GM18498 (cell line): ENCODE results near the gene SP6.
A peak's percentile ranks its signal among the peaks of the same experiment; 100 is the strongest.

Experiments used
- ATAC-seq: cut with Tn5 transposase; IDR thresholded peaks from one replicate; pipeline ENCODE4 v1.9.1; 2021; ENCODE audit warnings: mild to moderate bottlenecking, moderate library complexity; ENCODE audit not compliant: unreplicated experiment

Gene SP6

GRCh38 chr17:47857551-47858455 is 6.8 kb upstream of the SP6 start:
- no peak for ATAC-seq

GRCh38 chr17:47856830-47857229 is 5.9 kb upstream of the SP6 start:
- ATAC-seq: no peak

DNA sequence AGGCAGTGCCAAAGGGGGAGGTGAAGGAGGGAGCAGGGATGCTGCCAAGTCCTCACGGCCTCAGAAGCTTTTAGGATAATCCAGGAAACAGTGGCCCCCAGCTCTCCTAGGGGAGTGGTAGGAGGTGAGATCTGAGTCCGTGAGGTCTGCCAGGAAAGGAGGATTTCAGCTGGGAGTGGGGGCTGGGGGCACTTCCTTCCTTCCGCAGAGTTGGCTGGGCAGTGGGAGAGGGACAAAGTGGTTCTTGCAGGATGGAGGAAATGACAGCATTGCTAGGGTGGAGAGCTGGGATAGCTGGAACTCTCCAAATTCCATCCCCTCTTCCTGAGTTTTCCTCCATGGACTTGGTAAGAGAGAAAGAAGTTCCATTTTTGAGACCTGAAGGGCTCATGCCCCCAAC is 4.8 kb upstream of the SP6 start:
- no peak for ATAC-seq

GRCh38 chr17:47853616-47854015 is 2.7 kb upstream of the SP6 start:
- ATAC-seq: no peak

DNA sequence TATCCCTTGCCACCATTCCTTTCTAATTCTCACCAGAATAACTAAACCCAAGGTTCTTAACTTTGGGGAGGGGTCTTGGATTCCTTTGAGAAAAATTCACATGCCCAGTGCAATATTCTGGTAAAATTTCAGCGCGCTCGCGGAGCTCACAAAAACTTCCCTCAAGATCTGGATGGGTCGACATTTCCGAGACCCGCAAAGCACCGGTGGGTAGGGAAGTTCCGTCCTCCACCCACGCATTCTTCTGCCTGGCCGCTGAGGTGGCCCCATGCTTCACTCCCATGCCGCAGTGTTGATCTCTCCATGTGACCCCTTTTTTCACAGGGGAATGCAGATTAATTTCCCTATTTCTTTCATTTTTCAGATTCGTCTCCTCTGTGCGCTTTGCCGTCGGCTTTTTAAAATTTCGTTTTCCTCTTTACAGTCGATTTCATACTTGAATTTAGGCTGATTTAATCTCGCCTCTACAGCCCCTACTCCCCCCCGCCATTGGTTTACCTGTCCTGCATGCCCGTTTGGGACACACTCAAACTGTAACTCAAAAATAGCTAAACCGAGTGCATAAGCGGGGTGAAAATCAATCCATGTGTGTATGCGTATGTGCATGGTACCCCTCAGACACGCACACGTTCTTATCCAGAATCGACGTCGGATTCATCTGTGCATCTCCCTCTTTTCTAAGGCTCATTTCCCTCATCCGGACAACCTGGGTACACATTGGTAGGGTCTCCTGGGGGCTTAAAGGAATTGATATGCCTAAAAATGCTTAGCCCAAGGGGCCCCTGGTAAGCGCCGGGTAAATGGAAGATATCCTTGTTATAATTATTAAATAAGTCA is 1.4 kb upstream of the SP6 start:
- no peak for ATAC-seq

- ATAC-seq: no peak
Measured at GRCh38 chr17:47851764-47852112, 775 bp upstream of the SP6 start.

GRCh38 chr17:47850373-47850691 is 631 bp downstream of the SP6 start:
- ATAC-seq: no peak

GRCh38 chr17:47848198-47848513 is 2.8 kb downstream of the SP6 start:
- no peak for ATAC-seq

GRCh38 chr17:47847341-47848197 is 3.4 kb downstream of the SP6 start:
- ATAC-seq: no peak

- no peak for ATAC-seq
Measured at GRCh38 chr17:47846716-47847340, 4.1 kb downstream of the SP6 start.

DNA sequence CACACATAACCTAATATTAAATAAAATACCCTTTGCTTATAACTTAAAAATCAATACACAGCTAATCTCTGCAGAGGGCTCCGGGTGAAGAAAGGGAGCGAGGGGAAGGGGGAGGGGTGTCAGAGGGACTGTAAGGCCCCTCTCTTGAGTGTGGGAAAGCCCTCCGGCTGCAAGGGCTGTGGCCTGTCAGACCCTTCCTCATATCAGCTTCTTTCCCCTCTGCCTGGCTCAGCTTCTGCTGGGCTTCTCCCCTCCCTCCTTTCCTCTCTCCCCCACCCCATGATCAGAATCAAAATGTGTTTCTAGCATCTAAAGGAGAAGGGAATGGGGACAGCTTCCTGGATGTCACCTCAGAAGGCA is 5.3 kb downstream of the SP6 start:
- ATAC-seq: no peak

- no peak for ATAC-seq
Measured at GRCh38 chr17:47844814-47845715, 5.9 kb downstream of the SP6 start.

DNA sequence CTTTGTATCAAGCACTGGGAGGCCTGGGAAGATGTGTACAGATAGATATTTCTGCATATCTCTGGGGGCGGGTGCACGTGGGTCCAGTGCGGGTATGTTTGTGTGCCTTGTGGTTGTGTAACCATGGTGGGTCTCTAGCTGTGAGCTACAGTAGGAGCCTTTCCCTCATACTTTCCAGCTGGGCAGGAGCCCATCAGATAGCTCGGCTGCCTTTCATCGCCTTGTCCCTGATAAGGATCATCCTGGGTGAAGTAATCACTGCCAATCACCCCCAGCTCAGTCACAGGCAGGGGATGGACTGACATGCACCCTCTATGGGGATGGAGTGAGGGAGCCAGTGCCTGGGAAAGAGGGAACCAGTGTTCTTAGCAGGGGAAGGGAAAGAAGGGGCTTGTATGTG is 6.7 kb downstream of the SP6 start:
- ATAC-seq: no peak

DNA sequence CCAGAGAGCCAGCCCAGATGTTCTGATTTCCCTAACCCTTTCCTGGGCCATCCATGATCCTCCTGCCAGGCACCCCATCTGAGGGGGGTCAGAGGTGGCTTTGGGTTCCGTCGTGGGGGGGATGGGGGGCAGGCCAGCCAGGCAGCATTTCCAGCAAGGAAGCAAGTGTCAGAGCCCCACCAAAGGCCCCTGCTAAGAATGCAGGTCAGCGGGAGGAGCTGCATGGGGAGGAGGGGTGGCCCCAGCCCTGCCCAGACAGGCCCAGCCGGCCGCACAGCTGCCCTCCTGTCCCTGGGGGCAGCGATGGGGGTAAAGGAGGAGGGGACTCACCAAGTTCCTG is 7.6 kb downstream of the SP6 start:
- ATAC-seq: no peak

DNA sequence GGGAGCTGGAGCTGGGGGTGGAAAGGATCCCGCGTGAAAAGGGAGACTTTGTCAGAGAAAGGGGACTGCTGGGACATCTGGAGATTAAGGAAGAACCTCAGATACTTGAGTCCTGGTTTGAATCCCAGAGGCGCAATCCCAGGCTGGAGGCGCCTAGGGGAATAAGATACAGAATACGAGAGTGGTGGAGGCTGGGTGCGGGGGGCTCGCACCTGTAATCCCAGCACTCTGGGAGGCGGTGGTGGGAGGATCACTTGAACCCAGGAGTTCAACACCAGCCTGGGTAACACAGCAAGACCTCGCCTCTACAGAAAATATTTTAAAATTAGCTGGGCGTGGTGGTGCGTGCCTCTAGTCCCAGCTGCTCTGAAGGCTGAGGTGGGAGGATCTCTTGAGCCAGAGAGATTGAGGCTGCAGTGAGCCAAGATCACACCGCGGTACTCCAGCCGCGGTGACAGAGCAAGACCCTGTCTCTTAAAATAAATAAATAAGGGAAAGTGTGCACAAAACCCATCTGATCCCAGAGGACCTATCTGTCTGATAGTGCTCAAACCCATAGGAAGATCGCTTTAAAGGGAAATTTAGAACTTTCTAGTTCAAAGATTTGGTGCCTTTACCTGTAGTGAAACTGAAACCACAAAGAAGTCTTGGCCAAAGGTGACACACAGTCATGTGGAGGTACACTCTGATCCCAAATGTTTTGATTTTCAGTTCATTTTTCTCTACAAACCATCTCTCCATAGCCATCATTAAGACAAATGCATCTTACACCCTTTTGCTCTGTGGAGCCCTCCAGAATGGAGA is 9.3 kb downstream of the SP6 start:
- ATAC-seq: no peak

GRCh38 chr17:47840742-47841487 is 10.0 kb downstream of the SP6 start, which contains the start of gene SCRN2:
TSS of gene SCRN2 (minus strand) at chr17:47841273. CDS start at chr17:47840843, 430 bp downstream.
- ATAC-seq: peak; percentile 76

DNA sequence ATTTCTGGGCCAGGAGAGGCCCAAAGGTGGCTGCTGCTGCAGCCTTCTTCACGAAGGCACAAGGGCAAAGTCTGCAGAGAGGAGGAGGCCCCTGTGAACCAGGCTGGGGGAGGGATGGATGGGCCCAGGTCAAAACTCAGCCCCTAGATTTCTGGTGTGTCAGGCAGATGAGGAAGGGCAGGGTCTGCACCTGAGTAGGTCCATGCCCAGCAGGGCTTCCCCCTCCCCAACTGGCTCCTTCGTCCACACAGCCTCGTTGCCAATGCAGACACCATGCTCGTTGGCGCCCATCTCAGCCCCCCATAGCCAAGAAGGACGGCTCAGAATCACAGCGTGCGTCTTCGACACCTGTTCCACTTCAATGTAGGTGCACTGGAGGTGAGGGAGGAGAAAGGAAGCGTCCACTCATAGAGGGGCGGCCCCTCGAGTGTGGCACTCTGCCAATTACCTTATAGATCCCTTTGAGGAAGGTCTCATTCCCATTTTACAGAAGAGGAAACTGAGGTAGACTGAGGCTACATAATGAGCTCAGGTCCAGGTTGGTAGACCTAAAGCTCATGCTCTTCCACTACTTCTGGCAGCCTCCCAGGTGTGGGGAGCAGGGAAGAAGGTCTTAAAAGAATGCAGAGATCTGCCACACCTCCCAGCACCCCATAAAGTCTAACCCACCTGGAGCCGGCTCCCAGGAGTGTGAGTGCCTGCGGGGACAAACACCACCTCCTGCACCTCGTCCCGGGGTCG is 10.8 kb downstream of the SP6 start:
- no peak for ATAC-seq

GRCh38 chr17:47839071-47839470 is 11.9 kb downstream of the SP6 start:
- no peak for ATAC-seq
